T-helper 2 cell treated with Interferon-gamma antibody and Interleukin-4, amounts not matched to agents 100 ng/mL and 5 ng/mL, for 36 hours (primary cell): ENCODE results near the gene ERC2. TPM values are rescaled to one million over a fixed set of nuclear protein-coding genes. Genes with fewer than 3 reads are reported as not detected.

Experiments used
- intact Hi-C: fragments of 100-400 bp; cut with micrococcal nuclease; formaldehyde crosslinking; loops from one replicate; pipeline ENCODE4 v1.15.1; 2023
- total RNA-seq: library from RNA; stranded (reverse); gene quantifications from 2 replicates; pipeline ENCODE4 v1.2.3, GENCODE V29; 2022

Gene ERC2
- total RNA-seq, 1 donor from 2014 or later: 0.20 TPM

DNA sequence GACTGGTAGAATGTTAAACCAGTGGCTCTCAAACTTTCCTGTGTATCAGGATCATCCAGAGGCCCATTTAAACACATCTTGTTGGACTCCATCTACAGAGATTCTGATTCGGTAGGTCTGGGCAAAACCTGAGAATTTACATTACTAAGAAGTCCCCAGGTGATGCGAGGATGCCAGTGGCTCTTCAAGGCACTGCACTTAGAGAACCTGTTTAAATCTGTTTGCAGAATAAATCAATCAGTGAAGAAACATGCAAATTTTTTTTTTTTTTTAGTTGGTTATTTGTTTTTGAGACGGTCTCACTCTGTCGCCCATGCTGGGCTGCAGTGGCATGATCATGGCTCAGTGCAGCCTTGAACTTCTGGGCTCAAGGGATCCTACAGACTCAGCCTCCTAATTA lies 863.4 kb downstream of the ERC2 start:
- intact Hi-C loops: no loop called here

- intact Hi-C loops: no loop called here
Observed at GRCh38 chr3:55604402-55604801, 863.9 kb downstream of the ERC2 start.

- intact Hi-C loops: no loop called here
Observed at GRCh38 chr3:55601366-55602080, 866.7 kb downstream of the ERC2 start.

- intact Hi-C loops: no loop called here
Observed at GRCh38 chr3:55598224-55598623, 870.0 kb downstream of the ERC2 start.

- intact Hi-C loops: no loop called here
Observed at GRCh38 chr3:55597641-55598040, 870.6 kb downstream of the ERC2 start.

- intact Hi-C loops: no loop called here
Observed at GRCh38 chr3:55596212-55596611, 872.1 kb downstream of the ERC2 start.

GRCh38 chr3:55595420-55595819 lies 872.8 kb downstream of the ERC2 start:
- intact Hi-C loops: no loop called here

DNA sequence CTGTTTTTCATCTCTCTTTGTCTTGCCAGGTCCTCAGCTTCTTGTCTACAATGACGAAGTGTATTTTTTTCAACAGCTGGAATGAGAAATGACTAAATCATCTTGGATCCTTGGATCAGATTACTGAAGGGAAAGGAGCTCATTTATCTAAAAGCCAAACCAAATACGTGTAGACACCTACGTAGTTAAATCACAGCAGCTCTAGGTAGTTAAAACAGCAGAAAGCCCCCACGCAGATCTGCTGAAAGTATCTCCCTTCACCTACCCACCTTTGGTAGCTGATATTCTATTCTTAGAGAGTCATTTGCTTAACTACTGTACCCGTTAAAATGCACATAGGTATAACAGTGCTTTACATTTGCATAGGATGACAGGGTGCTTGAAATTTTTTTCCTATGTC lies 875.7 kb downstream of the ERC2 start:
- intact Hi-C loops: no loop called here

- intact Hi-C loops: no loop called here
Observed at GRCh38 chr3:55591888-55592287, 876.4 kb downstream of the ERC2 start.

GRCh38 chr3:55588146-55588765 lies 880.0 kb downstream of the ERC2 start:
- intact Hi-C loops: no loop called here

DNA sequence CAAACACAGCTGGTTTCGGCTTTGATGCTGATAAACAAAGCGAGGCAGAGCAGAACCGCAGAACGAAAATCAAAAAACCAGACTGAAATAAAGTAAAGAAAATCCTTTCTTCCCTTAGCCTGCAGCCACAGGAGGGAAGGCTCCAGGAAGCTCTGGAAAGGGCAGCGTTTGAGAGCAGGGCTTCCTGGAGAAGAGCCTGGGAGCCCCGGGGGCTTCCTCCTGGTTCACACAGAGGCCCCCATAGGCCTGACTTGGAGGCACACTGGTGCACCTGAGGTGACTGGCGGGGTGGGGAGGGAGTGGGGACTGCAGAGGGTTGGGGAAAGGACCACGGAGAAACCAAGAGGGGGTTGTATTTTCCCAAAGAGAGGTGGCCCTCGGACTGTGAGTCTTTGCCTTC lies 882.4 kb downstream of the ERC2 start:
- intact Hi-C loops: no loop called here

- intact Hi-C loops: no loop called here
Observed at GRCh38 chr3:55584716-55585368, 883.4 kb downstream of the ERC2 start.

DNA sequence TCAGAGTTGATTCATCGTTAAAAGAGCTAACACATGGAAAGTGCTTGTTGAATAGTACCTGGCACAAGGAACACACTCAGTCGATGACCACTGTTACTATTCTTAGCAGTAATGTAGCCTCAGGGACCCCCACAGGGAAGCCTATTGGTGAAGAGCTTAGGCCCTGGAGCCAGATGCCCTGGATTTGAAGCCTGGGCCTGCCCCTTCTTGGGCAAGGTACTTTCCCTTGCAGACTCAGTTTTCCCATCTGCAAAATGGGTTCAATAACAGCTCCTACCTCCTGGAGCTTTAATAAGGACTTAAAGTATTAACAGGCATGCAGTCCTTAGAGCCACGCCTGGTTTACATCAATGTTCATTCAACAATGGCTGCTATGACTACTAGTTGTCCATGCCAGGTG lies 884.2 kb downstream of the ERC2 start:
- intact Hi-C loops: no loop called here

DNA sequence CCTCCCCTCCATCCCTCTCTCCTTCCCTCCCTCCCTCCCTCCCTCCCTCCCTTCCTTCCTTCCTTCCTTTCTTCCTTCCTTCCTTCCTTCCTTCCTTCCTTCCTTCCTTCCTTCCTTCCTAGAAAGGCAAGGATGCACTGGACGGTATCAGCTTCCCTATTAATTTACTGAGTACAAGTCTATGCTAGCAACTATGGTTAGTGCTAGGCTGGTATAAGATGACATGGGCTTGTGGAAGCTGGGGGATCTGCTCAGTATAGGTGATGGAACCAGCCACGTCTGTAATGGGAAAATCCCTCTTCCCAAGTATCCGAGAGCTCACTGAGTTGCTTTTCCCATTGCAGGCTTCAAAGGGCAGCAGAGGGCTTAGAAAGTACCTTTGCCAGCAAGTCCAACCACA lies 884.8 kb downstream of the ERC2 start:
- intact Hi-C loops: no loop called here

DNA sequence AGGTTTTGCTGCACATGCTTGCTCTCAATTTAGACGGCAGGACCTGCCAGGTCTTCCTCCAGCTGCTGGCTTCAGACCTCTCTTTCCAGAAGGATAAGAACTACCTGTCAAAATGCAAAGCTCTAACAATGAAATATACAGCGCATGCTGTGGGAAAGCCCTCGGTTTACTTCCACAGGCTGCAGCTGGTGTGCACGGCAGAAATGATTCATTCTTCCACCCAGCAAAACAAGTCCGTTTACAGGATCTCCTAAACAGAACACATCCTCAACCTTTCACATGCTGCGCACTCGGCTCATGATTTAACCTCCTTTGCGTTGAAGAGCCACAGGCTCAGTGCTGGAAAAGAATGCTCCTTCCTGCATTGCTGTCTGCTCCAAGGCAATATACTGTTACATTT lies 888.8 kb downstream of the ERC2 start:
- intact Hi-C loops: no loop called here

GRCh38 chr3:55576621-55577388 lies 891.5 kb downstream of the ERC2 start:
- intact Hi-C loops: no loop called here

- intact Hi-C loops: no loop called here
Observed at GRCh38 chr3:55574671-55575070, 893.6 kb downstream of the ERC2 start.

DNA sequence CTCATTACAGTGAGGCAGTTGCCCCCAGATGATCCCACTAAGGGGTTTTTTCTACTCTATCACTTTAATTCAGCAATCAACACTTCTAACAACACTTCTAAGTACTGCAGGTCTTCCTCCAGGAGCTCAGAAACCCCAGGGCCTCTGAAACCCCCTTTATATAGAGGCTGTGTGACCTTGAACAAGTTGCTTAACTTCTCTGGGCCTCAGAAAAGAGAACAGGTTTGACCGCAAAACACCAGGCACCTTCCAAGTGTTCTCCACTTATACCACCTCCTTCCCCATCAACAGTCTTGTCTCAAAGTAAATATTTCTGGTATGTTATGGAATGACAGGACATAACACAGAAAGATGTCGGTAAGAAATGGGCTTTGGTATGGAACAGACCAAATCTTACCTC lies 895.5 kb downstream of the ERC2 start:
- intact Hi-C loops: no loop called here

GRCh38 chr3:55571913-55572312 lies 896.4 kb downstream of the ERC2 start:
- intact Hi-C loops: no loop called here

- intact Hi-C loops: no loop called here
Observed at GRCh38 chr3:55571216-55571813, 897.0 kb downstream of the ERC2 start.

- intact Hi-C loops: no loop called here
Observed at GRCh38 chr3:55570271-55570711, 898.0 kb downstream of the ERC2 start.
